HL-60 (cell line): ENCODE measurements around the gene GFPT1.

Experiments
- GABPA ChIP-seq: IDR thresholded peaks from 2 replicates; pipeline ENCODE4 v1.6.1; 2012; ENCODE audit warnings: low read depth
- POLR2AphosphoS5 ChIP-seq: IDR thresholded peaks from 2 replicates; pipeline ENCODE4 v1.6.1; 2012; ENCODE audit warnings: low read depth
- SPI1 ChIP-seq: IDR thresholded peaks from 2 replicates; pipeline ENCODE4 v1.6.1; 2012; ENCODE audit warnings: low read depth, mild to moderate bottlenecking, borderline replicate concordance
- TF ChIP-seq, protein P1 (sequence below): IDR thresholded peaks from 2 replicates; pipeline ENCODE4 v1.6.1; 2012; ENCODE audit warnings: low read depth; ENCODE audit not compliant: insufficient replicate concordance
- TF ChIP-seq, protein P2 (sequence below): IDR thresholded peaks from one replicate; pipeline ENCODE4 v1.5.1; 2011; ENCODE audit warnings: low read length, control low read depth, inconsistent platforms; ENCODE audit not compliant: insufficient read depth

DNA sequence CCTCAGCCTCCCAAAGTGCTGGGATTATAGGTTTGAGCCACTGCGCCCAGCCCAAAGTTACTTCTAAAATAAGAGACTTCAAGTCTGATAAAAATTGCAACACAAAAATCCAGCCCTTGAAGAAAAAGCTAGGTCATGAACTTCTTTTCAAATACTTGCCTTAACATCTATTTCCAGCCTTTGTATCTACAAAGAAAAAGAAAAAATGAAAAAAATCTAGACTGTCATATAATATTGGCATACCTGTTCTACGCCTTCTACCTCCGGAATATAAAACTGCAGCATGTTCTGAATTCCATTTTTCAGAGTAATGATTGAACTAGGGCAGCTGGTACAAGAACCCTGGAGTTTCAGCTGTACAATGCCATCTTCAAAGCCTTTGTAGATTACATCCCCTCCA lies 13.1 kb upstream of the GFPT1 start:
- TF ChIP-seq, protein P1, sequence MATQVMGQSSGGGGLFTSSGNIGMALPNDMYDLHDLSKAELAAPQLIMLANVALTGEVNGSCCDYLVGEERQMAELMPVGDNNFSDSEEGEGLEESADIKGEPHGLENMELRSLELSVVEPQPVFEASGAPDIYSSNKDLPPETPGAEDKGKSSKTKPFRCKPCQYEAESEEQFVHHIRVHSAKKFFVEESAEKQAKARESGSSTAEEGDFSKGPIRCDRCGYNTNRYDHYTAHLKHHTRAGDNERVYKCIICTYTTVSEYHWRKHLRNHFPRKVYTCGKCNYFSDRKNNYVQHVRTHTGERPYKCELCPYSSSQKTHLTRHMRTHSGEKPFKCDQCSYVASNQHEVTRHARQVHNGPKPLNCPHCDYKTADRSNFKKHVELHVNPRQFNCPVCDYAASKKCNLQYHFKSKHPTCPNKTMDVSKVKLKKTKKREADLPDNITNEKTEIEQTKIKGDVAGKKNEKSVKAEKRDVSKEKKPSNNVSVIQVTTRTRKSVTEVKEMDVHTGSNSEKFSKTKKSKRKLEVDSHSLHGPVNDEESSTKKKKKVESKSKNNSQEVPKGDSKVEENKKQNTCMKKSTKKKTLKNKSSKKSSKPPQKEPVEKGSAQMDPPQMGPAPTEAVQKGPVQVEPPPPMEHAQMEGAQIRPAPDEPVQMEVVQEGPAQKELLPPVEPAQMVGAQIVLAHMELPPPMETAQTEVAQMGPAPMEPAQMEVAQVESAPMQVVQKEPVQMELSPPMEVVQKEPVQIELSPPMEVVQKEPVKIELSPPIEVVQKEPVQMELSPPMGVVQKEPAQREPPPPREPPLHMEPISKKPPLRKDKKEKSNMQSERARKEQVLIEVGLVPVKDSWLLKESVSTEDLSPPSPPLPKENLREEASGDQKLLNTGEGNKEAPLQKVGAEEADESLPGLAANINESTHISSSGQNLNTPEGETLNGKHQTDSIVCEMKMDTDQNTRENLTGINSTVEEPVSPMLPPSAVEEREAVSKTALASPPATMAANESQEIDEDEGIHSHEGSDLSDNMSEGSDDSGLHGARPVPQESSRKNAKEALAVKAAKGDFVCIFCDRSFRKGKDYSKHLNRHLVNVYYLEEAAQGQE, result no peak
- no peak for TF ChIP-seq POLR2AphosphoS5
- TF ChIP-seq, protein P2, sequence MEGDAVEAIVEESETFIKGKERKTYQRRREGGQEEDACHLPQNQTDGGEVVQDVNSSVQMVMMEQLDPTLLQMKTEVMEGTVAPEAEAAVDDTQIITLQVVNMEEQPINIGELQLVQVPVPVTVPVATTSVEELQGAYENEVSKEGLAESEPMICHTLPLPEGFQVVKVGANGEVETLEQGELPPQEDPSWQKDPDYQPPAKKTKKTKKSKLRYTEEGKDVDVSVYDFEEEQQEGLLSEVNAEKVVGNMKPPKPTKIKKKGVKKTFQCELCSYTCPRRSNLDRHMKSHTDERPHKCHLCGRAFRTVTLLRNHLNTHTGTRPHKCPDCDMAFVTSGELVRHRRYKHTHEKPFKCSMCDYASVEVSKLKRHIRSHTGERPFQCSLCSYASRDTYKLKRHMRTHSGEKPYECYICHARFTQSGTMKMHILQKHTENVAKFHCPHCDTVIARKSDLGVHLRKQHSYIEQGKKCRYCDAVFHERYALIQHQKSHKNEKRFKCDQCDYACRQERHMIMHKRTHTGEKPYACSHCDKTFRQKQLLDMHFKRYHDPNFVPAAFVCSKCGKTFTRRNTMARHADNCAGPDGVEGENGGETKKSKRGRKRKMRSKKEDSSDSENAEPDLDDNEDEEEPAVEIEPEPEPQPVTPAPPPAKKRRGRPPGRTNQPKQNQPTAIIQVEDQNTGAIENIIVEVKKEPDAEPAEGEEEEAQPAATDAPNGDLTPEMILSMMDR, result no peak
- TF ChIP-seq GABPA, result no peak
- TF ChIP-seq SPI1, result no peak
